ENCODE data around the gene P4HA2. TPM values are rescaled to one million over a fixed set of nuclear protein-coding genes. Genes with fewer than 3 reads are reported as not detected.

Gene P4HA2
- total RNA-seq, 2 donors from 2014 or later, result 15.1 to 19.6 TPM

DNA sequence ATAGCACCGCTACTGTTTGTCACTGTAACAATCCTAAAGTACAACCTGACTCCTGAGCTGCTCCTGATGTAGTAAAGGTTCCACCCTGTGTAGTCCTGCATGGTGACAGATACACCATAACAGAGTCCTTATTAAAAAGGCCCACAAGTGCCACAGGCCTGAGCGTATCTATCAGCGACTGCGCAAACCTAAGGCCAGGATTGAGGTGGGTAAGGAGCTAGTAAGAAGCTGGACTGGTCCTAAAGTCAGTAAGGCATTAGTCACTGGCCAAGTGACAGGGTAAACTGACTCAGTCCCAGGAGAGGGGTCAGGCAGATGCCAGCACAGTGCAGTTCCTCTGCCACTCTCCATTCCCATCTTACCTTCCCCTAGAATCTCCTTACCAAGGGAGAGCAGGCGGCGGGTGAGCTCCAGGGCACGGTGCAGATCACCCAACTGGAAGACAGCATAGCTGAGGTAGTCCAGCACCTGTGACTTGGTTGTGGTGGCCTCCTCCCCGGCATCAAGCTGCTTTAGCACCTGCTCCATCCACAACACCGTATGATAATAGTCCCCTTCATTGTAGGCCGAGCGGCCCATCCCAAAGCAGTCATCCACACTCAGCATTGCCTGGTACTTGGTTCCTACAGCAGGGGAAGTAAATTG, 17.6 kb downstream of the P4HA2 start:
- Histone ChIP-seq H3K27me3 (ENCODE audit: control insufficient read depth, insufficient read depth, low read length, poor library complexity, severe bottlenecking) (no peaks in the 10 kb centered on the region), H3K36me3 (ENCODE audit: control insufficient read depth, insufficient read depth, low read length) (peaks cover 3% of the 10 kb centered on the region), H3K9me3 (ENCODE audit: control insufficient read depth, low read length) (no peaks in the 10 kb centered on the region), H3K4me1 (ENCODE audit: control insufficient read depth, insufficient read depth, low read length) (no peaks in the 10 kb centered on the region), H3K27ac (ENCODE audit: low read depth, low read length) (no peak overlapping the region), H3K9ac (ENCODE audit: extremely low read depth, low read length, poor library complexity, severe bottlenecking) (no peak overlapping the region), H3K4me3 (ENCODE audit: low read length) (no peak overlapping the region)
- H3K27ac Mint-ChIP-seq, result no peak overlapping the region
- no peaks in the 10 kb centered on the region for H3K27me3 Mint-ChIP-seq (ENCODE audit: insufficient read depth)
- H3K9me3 Mint-ChIP-seq, result no peaks in the 10 kb centered on the region
- H3K36me3 Mint-ChIP-seq (ENCODE audit: low read depth), result peaks cover 5% of the 10 kb centered on the region
- DNase-seq, result peak; percentile 24
- H3K4me1 Mint-ChIP-seq, result peaks cover 6% of the 10 kb centered on the region
- TF ChIP-seq, protein P1, sequence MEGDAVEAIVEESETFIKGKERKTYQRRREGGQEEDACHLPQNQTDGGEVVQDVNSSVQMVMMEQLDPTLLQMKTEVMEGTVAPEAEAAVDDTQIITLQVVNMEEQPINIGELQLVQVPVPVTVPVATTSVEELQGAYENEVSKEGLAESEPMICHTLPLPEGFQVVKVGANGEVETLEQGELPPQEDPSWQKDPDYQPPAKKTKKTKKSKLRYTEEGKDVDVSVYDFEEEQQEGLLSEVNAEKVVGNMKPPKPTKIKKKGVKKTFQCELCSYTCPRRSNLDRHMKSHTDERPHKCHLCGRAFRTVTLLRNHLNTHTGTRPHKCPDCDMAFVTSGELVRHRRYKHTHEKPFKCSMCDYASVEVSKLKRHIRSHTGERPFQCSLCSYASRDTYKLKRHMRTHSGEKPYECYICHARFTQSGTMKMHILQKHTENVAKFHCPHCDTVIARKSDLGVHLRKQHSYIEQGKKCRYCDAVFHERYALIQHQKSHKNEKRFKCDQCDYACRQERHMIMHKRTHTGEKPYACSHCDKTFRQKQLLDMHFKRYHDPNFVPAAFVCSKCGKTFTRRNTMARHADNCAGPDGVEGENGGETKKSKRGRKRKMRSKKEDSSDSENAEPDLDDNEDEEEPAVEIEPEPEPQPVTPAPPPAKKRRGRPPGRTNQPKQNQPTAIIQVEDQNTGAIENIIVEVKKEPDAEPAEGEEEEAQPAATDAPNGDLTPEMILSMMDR (conservative IDR thresholded peaks at IDR 0.05), result no peak
- H3K4me3 Mint-ChIP-seq, result no peak overlapping the region
- 95 to 96% methylated on average over 5 to 11 of the region's 11 CpGs for WGBS, 2 experiments (ENCODE audit: insufficient coverage in 1 of 2, insufficient read length in 1 of 2)

DNA sequence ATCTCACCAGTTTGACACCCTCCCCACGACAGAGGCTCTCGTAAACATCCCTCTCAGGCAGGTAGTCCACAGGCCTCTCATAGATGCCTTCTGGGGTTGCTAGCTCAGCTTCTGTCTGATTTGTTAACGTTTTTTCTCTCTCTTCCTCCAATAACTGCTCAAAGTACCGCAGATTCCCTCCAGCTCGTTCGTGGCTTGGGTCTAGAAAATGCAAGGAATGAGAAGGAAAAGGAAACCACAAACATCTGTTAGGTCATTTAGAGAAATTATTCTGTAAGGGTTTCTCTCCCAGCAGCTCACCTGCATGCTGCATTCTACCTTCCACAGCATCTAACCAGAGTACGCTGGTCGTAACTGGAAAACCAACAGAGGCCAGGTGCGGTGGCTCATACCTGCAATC, 18.5 kb downstream of the P4HA2 start:
- H3K4me3 ChIP-seq (ENCODE audit: low read length), result no peak overlapping the region
- peaks cover 3% of the 10 kb centered on the region for H3K36me3 ChIP-seq (ENCODE audit: control insufficient read depth, insufficient read depth, low read length)
- no peak overlapping the region for H3K27ac Mint-ChIP-seq
- no peaks in the 10 kb centered on the region for H3K27me3 Mint-ChIP-seq (ENCODE audit: insufficient read depth)
- H3K4me1 ChIP-seq (ENCODE audit: control insufficient read depth, insufficient read depth, low read length), result no peaks in the 10 kb centered on the region
- H3K4me1 Mint-ChIP-seq, result peaks cover 6% of the 10 kb centered on the region
- no peak overlapping the region for H3K27ac ChIP-seq (ENCODE audit: low read depth, low read length)
- H3K4me3 Mint-ChIP-seq, result no peak overlapping the region
- TF ChIP-seq, protein P1 (conservative IDR thresholded peaks at IDR 0.05), result no peak
- 94 to 98% methylated on average over 5 to 9 of the region's 9 CpGs for WGBS, 2 experiments (ENCODE audit: insufficient coverage in 1 of 2, insufficient read length in 1 of 2)
- H3K9ac ChIP-seq (ENCODE audit: extremely low read depth, low read length, poor library complexity, severe bottlenecking), result no peak overlapping the region
- no peaks in the 10 kb centered on the region for H3K9me3 ChIP-seq (ENCODE audit: control insufficient read depth, low read length)
- H3K9me3 Mint-ChIP-seq, result no peaks in the 10 kb centered on the region
- DNase-seq, result peak; percentile 22
- H3K27me3 ChIP-seq (ENCODE audit: control insufficient read depth, insufficient read depth, low read length, poor library complexity, severe bottlenecking), result no peaks in the 10 kb centered on the region
- peaks cover 8% of the 10 kb centered on the region for H3K36me3 Mint-ChIP-seq (ENCODE audit: low read depth)

DNA sequence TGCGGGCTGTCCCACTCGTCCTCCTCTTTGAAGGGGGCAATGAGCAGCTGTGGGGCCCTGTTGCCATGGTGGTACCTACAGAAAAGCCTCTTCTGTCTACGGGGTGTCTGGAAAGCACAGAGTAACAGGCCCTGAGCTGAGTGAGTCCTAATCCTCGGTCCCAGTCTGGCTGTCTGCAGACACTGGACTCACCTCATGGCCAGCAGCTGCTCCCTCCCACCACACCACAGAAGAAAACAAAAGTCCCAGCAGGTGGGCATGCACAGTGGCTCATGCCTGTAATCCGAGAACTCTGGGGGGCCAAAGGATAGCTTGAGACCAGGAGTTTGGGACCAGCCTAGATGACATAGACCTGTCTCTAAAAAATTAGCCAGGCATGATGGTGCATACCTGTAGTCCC, 19.9 kb downstream of the P4HA2 start:
- Histone ChIP-seq H3K4me1 (ENCODE audit: control insufficient read depth, insufficient read depth, low read length) (no peaks in the 10 kb centered on the region), H3K4me3 (ENCODE audit: low read length) (no peak overlapping the region), H3K27me3 (ENCODE audit: control insufficient read depth, insufficient read depth, low read length, poor library complexity, severe bottlenecking) (no peaks in the 10 kb centered on the region), H3K9ac (ENCODE audit: extremely low read depth, low read length, poor library complexity, severe bottlenecking) (no peak overlapping the region), H3K9me3 (ENCODE audit: control insufficient read depth, low read length) (no peaks in the 10 kb centered on the region), H3K36me3 (ENCODE audit: control insufficient read depth, insufficient read depth, low read length) (peaks cover 3% of the 10 kb centered on the region), H3K27ac (ENCODE audit: low read depth, low read length) (no peak overlapping the region)
- TF ChIP-seq, protein P1 (conservative IDR thresholded peaks at IDR 0.05), result no peak
- peak; percentile 52 for DNase-seq
- Mint-ChIP-seq H3K36me3 (ENCODE audit: low read depth) (peaks cover 8% of the 10 kb centered on the region), H3K27me3 (ENCODE audit: insufficient read depth) (no peaks in the 10 kb centered on the region), H3K4me1 (peaks cover 6% of the 10 kb centered on the region), H3K9me3 (no peaks in the 10 kb centered on the region), H3K4me3 (no peak overlapping the region), H3K27ac (no peak overlapping the region)
- WGBS, 2 experiments (ENCODE audit: insufficient coverage in 1 of 2, insufficient read length in 1 of 2), result 84 to 95% methylated on average over 4 to 5 of the region's 5 CpGs

All from endodermal cell (in vitro differentiated cells).